CD4-positive, alpha-beta memory T cell (primary cell): ENCODE results near the gene DIP2C. TPM values are rescaled to one million over a fixed set of nuclear protein-coding genes. Genes with fewer than 3 reads are reported as not detected.
"Not testable (repeated sequence)": the region's sequence is repeated elsewhere in the genome, so short reads cannot be mapped to it uniquely, and the experiment has no call there.

ENCODE experiments used
- CTCF ChIA-PET: fragments of 350-600 bp; sonication (Branson Sonifier 250); formaldehyde crosslinking; loops from one replicate; lab custom pipeline; 2021; ENCODE audit warnings: inconsistent platforms; ENCODE audit not compliant: partially characterized antibody; lab: Charles Lee
- POLR2A ChIA-PET: fragments of 350-600 bp; sonication (Branson Sonifier 250); formaldehyde crosslinking; loops from one replicate; lab custom pipeline; 2021; ENCODE audit not compliant: partially characterized antibody; lab: Charles Lee
- DNase-seq, 5 donors: peaks; one replicate each; pipeline versions ENCODE4 v3.0.0 to v3.0.0-alpha.2; 2020 to 2022; ENCODE audit warnings: mixed read lengths in 1 of 5
- H3K27ac ChIP-seq: one replicate; pipeline ENCODE4 v1.7.0; 2013; ENCODE audit warnings: low read depth, low read length
- H3K27me3 ChIP-seq: 2 replicates; pipeline ENCODE4 v1.7.0; 2013; ENCODE audit warnings: mild to moderate bottlenecking, low read length, moderate library complexity; ENCODE audit not compliant: insufficient read depth
- H3K36me3 ChIP-seq: 2 replicates; pipeline ENCODE4 v1.7.0; 2013; ENCODE audit warnings: mild to moderate bottlenecking, low read length, moderate library complexity; ENCODE audit not compliant: insufficient read depth
- H3K4me1 ChIP-seq: 2 replicates; pipeline ENCODE4 v1.7.0; 2013; ENCODE audit warnings: mild to moderate bottlenecking, low read length, moderate library complexity; ENCODE audit not compliant: insufficient read depth
- H3K4me3 ChIP-seq, 2 donors: one replicate each; pipeline ENCODE4 v1.7.0; 2013; ENCODE audit warnings: low read length in 2 of 2, mild to moderate bottlenecking in 1 of 2
- H3K9me3 ChIP-seq, 2 donors: one replicate each; pipeline ENCODE4 v1.7.0; 2013; ENCODE audit warnings: low read length in 2 of 2, control low read depth in 1 of 2; ENCODE audit not compliant: control insufficient read depth in 1 of 2
- H3K27ac Mint-ChIP-seq, 7 donors: one replicate each; pipeline ENCODE4 v1.8.0; 2020 to 2021; ENCODE audit warnings: mixed read lengths in 7 of 7, mild to moderate bottlenecking in 6 of 7, inconsistent platforms in 3 of 7, moderate library complexity in 3 of 7
- H3K27me3 Mint-ChIP-seq, 2 donors: one replicate each; pipeline ENCODE4 v1.8.0; 2020 to 2021; ENCODE audit warnings: mixed read lengths in 2 of 2
- H3K36me3 Mint-ChIP-seq, 2 donors: one replicate each; pipeline ENCODE4 v1.8.0; 2020 to 2021; ENCODE audit warnings: mixed read lengths in 2 of 2, inconsistent platforms in 1 of 2, mild to moderate bottlenecking in 1 of 2
- H3K4me1 Mint-ChIP-seq, 4 donors: one replicate each; pipeline ENCODE4 v1.8.0; 2020 to 2021; ENCODE audit warnings: mixed read lengths in 4 of 4, mild to moderate bottlenecking in 1 of 4
- H3K4me3 Mint-ChIP-seq, 8 donors: one replicate each; pipeline ENCODE4 v1.8.0; 2020 to 2021; ENCODE audit warnings: mixed read lengths in 8 of 8, mild to moderate bottlenecking in 7 of 8, moderate library complexity in 6 of 8, inconsistent platforms in 3 of 8
- H3K9me3 Mint-ChIP-seq, 8 donors: one replicate each; pipeline ENCODE4 v1.8.0; 2020 to 2021; ENCODE audit warnings: mixed read lengths in 8 of 8, mild to moderate bottlenecking in 5 of 8, inconsistent platforms in 3 of 8, moderate library complexity in 1 of 8
- intact Hi-C: fragments of 100-400 bp; cut with micrococcal nuclease; formaldehyde crosslinking; loops from one replicate; pipeline ENCODE4 v1.15.1; 2023
- polyA plus RNA-seq, 2 donors: library from polyadenylated mRNA; unstranded; fragments of 300-500 nt; fragmentation: Illumina TruSeq; gene quantifications; one replicate each; pipeline ENCODE4 v1.2.3, GENCODE V29; 2021
- total RNA-seq, 2 experiments: library from RNA; stranded (reverse); gene quantifications; one replicate each; pipeline ENCODE4 v1.2.3, GENCODE V29; 2021

The DIP2C gene
- total and polyA plus RNA-seq, 4 experiments from 2014 or later: 1.1 to 6.0 (median 3.9) TPM

GRCh38 chr10:273088-273487, 416.4 kb downstream of the DIP2C start:
- no peaks in the 10 kb centered on the region for H3K9me3 Mint-ChIP-seq
- Histone ChIP-seq H3K36me3 (no peaks in the 10 kb centered on the region), H3K4me3 (no peak overlapping the region), H3K4me1 (no peaks in the 10 kb centered on the region), H3K27ac (no peak overlapping the region), H3K27me3 (no peaks in the 10 kb centered on the region), H3K9me3 (no peaks in the 10 kb centered on the region)
- POLR2A ChIA-PET: interaction anchor here (1.2 kb wide), 1 partner anchor 70 kb away, joined by 3 read pairs; no protein-coding TSS in a partner anchor
- intact Hi-C loops: no loop called here
- DNase-seq: no peak
- no peaks in the 10 kb centered on the region for H3K27me3 Mint-ChIP-seq
- no peak overlapping the region for H3K27ac Mint-ChIP-seq
- H3K4me1 Mint-ChIP-seq: peaks cover 0 to 6% (median under 1%) of the 10 kb centered on the region in 4 donors
- H3K4me3 Mint-ChIP-seq: no peak overlapping the region
- H3K36me3 Mint-ChIP-seq: peaks cover 6 to 15% of the 10 kb centered on the region in 2 donors
- CTCF ChIA-PET: no interaction called here

GRCh38 chr10:271722-272121, 417.7 kb downstream of the DIP2C start:
- no peaks in the 10 kb centered on the region for H3K27me3 ChIP-seq
- H3K36me3 ChIP-seq: no peaks in the 10 kb centered on the region
- no peaks in the 10 kb centered on the region for H3K9me3 Mint-ChIP-seq
- intact Hi-C loops: no loop called here
- no peaks in the 10 kb centered on the region for H3K4me1 ChIP-seq
- no peaks in the 10 kb centered on the region for H3K9me3 ChIP-seq
- ChIA-PET POLR2A (interaction anchor here (1.2 kb wide), 1 partner anchor 72 kb away, joined by 3 read pairs; no protein-coding TSS in a partner anchor), CTCF (no interaction called here)
- no peaks in the 10 kb centered on the region for H3K27me3 Mint-ChIP-seq
- no peak overlapping the region for H3K27ac ChIP-seq
- H3K4me1 Mint-ChIP-seq: no peaks in the 10 kb centered on the region
- H3K27ac Mint-ChIP-seq: no peak overlapping the region
- H3K36me3 Mint-ChIP-seq: peaks cover 0 to 1% of the 10 kb centered on the region in 2 donors
- H3K4me3 ChIP-seq: no peak overlapping the region
- H3K4me3 Mint-ChIP-seq: no peak overlapping the region
- no peak for DNase-seq

- H3K4me3 ChIP-seq: no peak overlapping the region
- H3K27me3 ChIP-seq: no peaks in the 10 kb centered on the region
- H3K27ac Mint-ChIP-seq: no peak overlapping the region
- H3K9me3 Mint-ChIP-seq: no peaks in the 10 kb centered on the region
- no peak overlapping the region for H3K27ac ChIP-seq
- no peaks in the 10 kb centered on the region for H3K36me3 ChIP-seq
- no peak for DNase-seq
- H3K4me1 Mint-ChIP-seq: no peaks in the 10 kb centered on the region
- intact Hi-C loops: no loop called here
- no peaks in the 10 kb centered on the region for H3K9me3 ChIP-seq
- ChIA-PET POLR2A (no interaction called here), CTCF (no interaction called here)
- no peaks in the 10 kb centered on the region for H3K36me3 Mint-ChIP-seq
- no peaks in the 10 kb centered on the region for H3K27me3 Mint-ChIP-seq
- H3K4me3 Mint-ChIP-seq: no peak overlapping the region
- H3K4me1 ChIP-seq: no peaks in the 10 kb centered on the region
Observed at GRCh38 chr10:271201-271600, 418.3 kb downstream of the DIP2C start.

- no peaks in the 10 kb centered on the region for H3K36me3 ChIP-seq
- H3K27ac Mint-ChIP-seq: no peak overlapping the region
- intact Hi-C loops: no loop called here
- H3K4me3 Mint-ChIP-seq: no peak overlapping the region
- H3K36me3 Mint-ChIP-seq: no peaks in the 10 kb centered on the region
- ChIA-PET CTCF (no interaction called here), POLR2A (no interaction called here)
- H3K27me3 ChIP-seq: no peaks in the 10 kb centered on the region
- H3K4me1 ChIP-seq: no peaks in the 10 kb centered on the region
- no peak overlapping the region for H3K27ac ChIP-seq
- peaks cover 0 to 7% (median 3%) of the 10 kb centered on the region in 4 donors for H3K4me1 Mint-ChIP-seq
- H3K27me3 Mint-ChIP-seq: no peaks in the 10 kb centered on the region
- H3K4me3 ChIP-seq: no peak overlapping the region
- peaks cover 0 to 6% (median 0%) of the 10 kb centered on the region in 8 donors for H3K9me3 Mint-ChIP-seq
- DNase-seq: no peak
- H3K9me3 ChIP-seq: no peaks in the 10 kb centered on the region
Observed at GRCh38 chr10:269440-270074, 419.9 kb downstream of the DIP2C start.

GRCh38 chr10:267705-268104, 421.8 kb downstream of the DIP2C start:
- H3K4me3 Mint-ChIP-seq: no peak overlapping the region
- Histone ChIP-seq H3K27me3 (no peaks in the 10 kb centered on the region), H3K36me3 (no peaks in the 10 kb centered on the region), H3K4me1 (no peaks in the 10 kb centered on the region), H3K27ac (no peak overlapping the region), H3K4me3 (no peak overlapping the region), H3K9me3 (no peaks in the 10 kb centered on the region)
- CTCF ChIA-PET: no interaction called here
- intact Hi-C loops: no loop called here
- POLR2A ChIA-PET: no interaction called here
- no peaks in the 10 kb centered on the region for H3K36me3 Mint-ChIP-seq
- H3K9me3 Mint-ChIP-seq: peaks cover 0 to 6% (median 0%) of the 10 kb centered on the region in 8 donors
- H3K4me1 Mint-ChIP-seq: peaks cover 0 to 9% (median 3%) of the 10 kb centered on the region in 4 donors
- no peak for DNase-seq
- H3K27me3 Mint-ChIP-seq: no peaks in the 10 kb centered on the region
- no peak overlapping the region for H3K27ac Mint-ChIP-seq

GRCh38 chr10:266974-267425, 422.5 kb downstream of the DIP2C start:
- H3K27me3 Mint-ChIP-seq: no peaks in the 10 kb centered on the region
- Histone ChIP-seq H3K9me3 (no peaks in the 10 kb centered on the region), H3K4me3 (no peak overlapping the region), H3K36me3 (no peaks in the 10 kb centered on the region), H3K4me1 (no peaks in the 10 kb centered on the region), H3K27ac (no peak overlapping the region), H3K27me3 (no peaks in the 10 kb centered on the region)
- no peak overlapping the region for H3K27ac Mint-ChIP-seq
- CTCF ChIA-PET: no interaction called here
- no peak for DNase-seq
- no peaks in the 10 kb centered on the region for H3K36me3 Mint-ChIP-seq
- H3K4me1 Mint-ChIP-seq: peaks cover 0 to 9% (median 3%) of the 10 kb centered on the region in 4 donors
- intact Hi-C loops: no loop called here
- no peak overlapping the region for H3K4me3 Mint-ChIP-seq
- POLR2A ChIA-PET: no interaction called here
- H3K9me3 Mint-ChIP-seq: peaks cover 0 to 6% (median 0%) of the 10 kb centered on the region in 8 donors

GRCh38 chr10:265816-266588, 423.5 kb downstream of the DIP2C start:
- H3K9me3 Mint-ChIP-seq, CTCF ChIA-PET, H3K27me3 ChIP-seq, DNase-seq, H3K9me3 ChIP-seq, H3K4me3 Mint-ChIP-seq, H3K27me3 Mint-ChIP-seq, H3K27ac ChIP-seq, intact Hi-C loops, H3K4me1 ChIP-seq, H3K36me3 ChIP-seq, H3K4me1 Mint-ChIP-seq, H3K36me3 Mint-ChIP-seq, H3K4me3 ChIP-seq, POLR2A ChIA-PET: not testable (repeated sequence)
- peak overlapping the region in 1 of 7 donors; percentile 10 for H3K27ac Mint-ChIP-seq
